Mesothelial cell of epicardium (in vitro differentiated cells): ENCODE data around the gene ISX. TPM values are rescaled to one million over a fixed set of nuclear protein-coding genes. Genes with fewer than 3 reads are reported as not detected.

ENCODE experiments used
- DNase-seq, 2 experiments: peaks; one replicate each; pipeline ENCODE4 v3.0.0; 2021; ENCODE audit warnings: low spot score in 2 of 2; ENCODE audit not compliant: unreplicated experiment in 2 of 2
- H3K27ac Mint-ChIP-seq: 2 replicates; pipeline ENCODE4 v1.8.0; 2021; ENCODE audit warnings: mixed read lengths
- H3K27me3 Mint-ChIP-seq: 2 replicates; pipeline ENCODE4 v1.8.0; 2021; ENCODE audit warnings: low read depth, mixed read lengths
- H3K36me3 Mint-ChIP-seq: 2 replicates; pipeline ENCODE4 v1.8.0; 2021; ENCODE audit warnings: mixed read lengths
- H3K4me1 Mint-ChIP-seq: 2 replicates; pipeline ENCODE4 v1.8.0; 2021; ENCODE audit warnings: mixed read lengths
- H3K4me3 Mint-ChIP-seq: 2 replicates; pipeline ENCODE4 v1.8.0; 2021; ENCODE audit warnings: mild to moderate bottlenecking, moderate library complexity, mixed read lengths
- H3K9me3 Mint-ChIP-seq: 2 replicates; pipeline ENCODE4 v1.8.0; 2021; ENCODE audit warnings: mixed read lengths
- total RNA-seq: library from RNA; stranded (reverse); gene quantifications from 3 replicates; pipeline ENCODE4 v1.2.1, GENCODE V29; 2021
- TF ChIP-seq, protein P1 (sequence below): fragments of 200-600 bp; sonication (generic); IDR thresholded peaks from one replicate; pipeline ENCODE4 v1.5.0; 2021; ENCODE audit warnings: antibody characterized with exemption; ENCODE audit not compliant: unreplicated experiment

Gene ISX
- total RNA-seq, 1 donor from 2014 or later: 1.9 TPM

DNA sequence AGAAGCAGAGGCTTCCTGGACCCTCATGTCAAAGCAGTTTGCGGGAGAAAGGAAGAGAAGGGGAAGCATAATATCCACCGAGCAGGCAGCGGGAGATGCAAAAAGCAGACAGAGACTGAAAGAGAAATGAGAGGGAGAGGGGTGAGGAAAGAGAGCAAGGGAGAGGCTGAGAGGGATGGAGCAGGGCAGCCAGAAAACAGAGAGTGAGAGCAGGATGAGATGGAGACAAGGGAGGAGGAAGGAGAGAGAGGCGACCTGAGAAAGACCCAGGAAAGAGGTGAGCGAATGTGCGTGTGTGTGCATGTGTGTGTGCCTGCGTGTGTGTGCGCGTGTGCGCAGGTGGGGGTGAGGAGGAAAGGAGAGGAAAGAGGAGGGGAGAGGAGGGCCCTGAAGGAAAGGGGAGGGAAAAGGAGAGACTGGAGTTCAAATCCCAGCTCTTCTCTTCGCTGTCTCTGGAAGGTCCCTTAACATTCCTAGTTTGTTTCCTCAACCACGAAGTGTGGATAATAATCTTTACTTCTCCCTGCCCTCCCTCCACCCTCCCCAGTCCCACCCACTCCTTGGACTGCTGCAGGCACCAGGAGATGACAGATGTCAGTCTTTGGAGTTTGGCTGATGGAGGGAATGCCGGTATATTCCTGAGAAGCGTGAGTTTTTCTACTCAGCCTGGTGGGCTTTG lies 67.9 kb downstream of the ISX start:
- Mint-ChIP-seq H3K27ac (no peak overlapping the region), H3K9me3 (peaks cover 6% of the 10 kb centered on the region)

DNA sequence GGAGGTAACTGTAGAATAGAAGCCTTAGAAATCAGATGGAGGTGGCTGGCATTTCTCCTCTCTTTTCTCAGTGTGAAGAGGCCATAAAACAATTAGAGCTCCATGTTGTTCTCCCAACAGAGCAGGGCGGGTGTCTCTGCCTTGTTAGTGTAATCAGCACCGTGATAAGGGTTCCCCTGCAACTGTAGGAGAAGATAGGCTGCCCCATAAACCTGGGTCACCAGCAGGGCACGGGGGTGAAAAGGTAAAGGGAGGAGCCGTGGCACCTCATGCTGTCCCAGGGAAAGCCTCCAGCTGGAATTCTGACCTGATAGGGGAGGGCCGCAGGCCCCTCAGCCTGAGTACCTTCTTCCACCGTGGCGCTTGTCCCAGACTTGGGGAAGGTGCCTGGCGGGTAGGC lies 68.7 kb downstream of the ISX start:
- no peak overlapping the region for H3K27ac Mint-ChIP-seq
- H3K36me3 Mint-ChIP-seq: no peaks in the 10 kb centered on the region
- H3K27me3 Mint-ChIP-seq: peaks cover 3% of the 10 kb centered on the region
- no peak for DNase-seq
- no peak overlapping the region for H3K4me3 Mint-ChIP-seq
- H3K9me3 Mint-ChIP-seq: peaks cover 6% of the 10 kb centered on the region
- TF ChIP-seq, protein P1, sequence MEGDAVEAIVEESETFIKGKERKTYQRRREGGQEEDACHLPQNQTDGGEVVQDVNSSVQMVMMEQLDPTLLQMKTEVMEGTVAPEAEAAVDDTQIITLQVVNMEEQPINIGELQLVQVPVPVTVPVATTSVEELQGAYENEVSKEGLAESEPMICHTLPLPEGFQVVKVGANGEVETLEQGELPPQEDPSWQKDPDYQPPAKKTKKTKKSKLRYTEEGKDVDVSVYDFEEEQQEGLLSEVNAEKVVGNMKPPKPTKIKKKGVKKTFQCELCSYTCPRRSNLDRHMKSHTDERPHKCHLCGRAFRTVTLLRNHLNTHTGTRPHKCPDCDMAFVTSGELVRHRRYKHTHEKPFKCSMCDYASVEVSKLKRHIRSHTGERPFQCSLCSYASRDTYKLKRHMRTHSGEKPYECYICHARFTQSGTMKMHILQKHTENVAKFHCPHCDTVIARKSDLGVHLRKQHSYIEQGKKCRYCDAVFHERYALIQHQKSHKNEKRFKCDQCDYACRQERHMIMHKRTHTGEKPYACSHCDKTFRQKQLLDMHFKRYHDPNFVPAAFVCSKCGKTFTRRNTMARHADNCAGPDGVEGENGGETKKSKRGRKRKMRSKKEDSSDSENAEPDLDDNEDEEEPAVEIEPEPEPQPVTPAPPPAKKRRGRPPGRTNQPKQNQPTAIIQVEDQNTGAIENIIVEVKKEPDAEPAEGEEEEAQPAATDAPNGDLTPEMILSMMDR: no peak
- peaks cover 33% of the 10 kb centered on the region for H3K4me1 Mint-ChIP-seq

More for the DNA sequence above, 67.9 kb downstream of the ISX start:
- H3K36me3 Mint-ChIP-seq: no peaks in the 10 kb centered on the region
- TF ChIP-seq, protein P1: no peak
- no peak for DNase-seq
- peaks cover 3% of the 10 kb centered on the region for H3K27me3 Mint-ChIP-seq
- peaks cover 33% of the 10 kb centered on the region for H3K4me1 Mint-ChIP-seq
- no peak overlapping the region for H3K4me3 Mint-ChIP-seq

DNA sequence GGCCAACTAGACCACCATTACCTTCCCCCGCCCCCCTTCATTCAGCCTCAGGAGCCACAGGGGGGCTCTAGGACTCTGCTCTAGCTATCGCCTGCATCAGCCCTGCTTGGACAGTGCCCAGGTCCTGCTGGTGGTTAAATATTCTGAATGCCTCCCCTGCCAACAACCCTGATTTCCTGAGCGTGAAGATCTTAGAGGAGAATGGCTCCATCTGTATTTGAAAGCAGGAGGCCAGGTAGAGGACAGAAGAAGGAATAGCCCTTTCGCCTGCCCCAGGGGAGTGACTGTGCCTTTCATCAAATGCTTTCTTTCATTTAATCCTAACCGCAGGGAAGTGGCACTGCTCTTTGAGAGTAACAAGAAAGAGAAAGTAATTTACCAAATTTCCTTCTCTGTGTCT lies 69.2 kb downstream of the ISX start:
- DNase-seq: no peak
- TF ChIP-seq, protein P1: no peak
- peaks cover 33% of the 10 kb centered on the region for H3K4me1 Mint-ChIP-seq
- H3K9me3 Mint-ChIP-seq: peaks cover 6% of the 10 kb centered on the region
- H3K36me3 Mint-ChIP-seq: no peaks in the 10 kb centered on the region
- H3K27me3 Mint-ChIP-seq: peaks cover 3% of the 10 kb centered on the region
- H3K4me3 Mint-ChIP-seq: no peak overlapping the region
- no peak overlapping the region for H3K27ac Mint-ChIP-seq

Other genes with a start within 250 kb of the ISX start
- gene HMGXB4, start 191.3 kb downstream of the ISX start, total RNA-seq: 35.4 to 38.2 TPM (median 36.6 TPM) in 3 replicates
- 41.4 to 46.0 TPM (median 44.2 TPM) in 3 replicates for gene TOM1, start 233.7 kb downstream of the ISX start, total RNA-seq